ENCODE measurements around the gene NNAT.

DNA sequence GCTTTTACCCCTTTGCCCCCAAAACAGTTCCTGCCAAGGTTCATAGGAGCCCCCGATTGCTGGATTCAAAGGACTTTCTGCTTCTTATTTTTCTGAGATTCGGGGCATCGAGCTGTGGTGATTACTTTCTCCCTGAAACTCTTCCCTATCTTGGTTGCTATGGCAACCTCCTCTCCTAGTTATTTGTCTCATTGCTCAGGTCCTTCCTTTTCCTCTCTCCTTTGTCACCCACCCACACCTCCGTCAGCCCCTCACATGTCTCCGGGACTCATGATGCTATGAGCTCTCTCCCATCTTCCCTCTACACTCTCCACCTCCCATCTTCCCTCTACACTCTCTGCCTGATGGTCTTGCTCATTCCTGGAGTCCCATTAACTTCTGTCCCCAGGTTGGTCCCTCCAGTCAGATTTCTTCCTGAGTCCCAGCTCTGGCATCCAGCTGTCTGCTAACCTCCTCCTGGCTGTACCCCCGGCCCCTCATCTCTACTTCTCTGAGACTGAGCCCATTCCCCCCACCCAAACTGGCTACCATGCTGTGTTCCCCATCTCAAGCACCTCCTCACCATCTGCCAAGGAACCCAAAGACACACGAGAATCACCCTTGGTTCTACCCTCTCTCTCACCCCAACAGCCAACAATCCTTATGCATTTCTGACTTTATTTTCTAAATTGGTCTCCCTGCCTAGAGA, 30.2 kb upstream of the NNAT start:
- TF ChIP-seq POLR2A (IDR thresholded peaks at IDR 0.05) (no peak), EP300 (IDR thresholded peaks at IDR 0.05) (no peak)

Data from sigmoid colon (tissue), 4 donors.